HL-60/S4 treated with phorbol 12-myristate 13-acetate at 8.2 ng/mL for 4 days and 3 days (cell line): Measurements from ENCODE around the gene URB2.
"Not testable (repeated sequence)": the region's sequence is repeated elsewhere in the genome, so short reads cannot be mapped to it uniquely, and the experiment has no call there.

Experiments used
- in situ Hi-C: fragments of 300-500 bp; cut with MboI; formaldehyde crosslinking; loops from 2 replicates; pipeline ENCODE4 v1.15.0; 2022; ENCODE audit warnings: low sequenced_read_pairs

URB2 gene

GRCh38 chr1:229613938-229614337 lies 12.1 kb upstream of the URB2 start:
- in situ Hi-C loops = no loop called here

GRCh38 chr1:229614701-229615100 lies 11.3 kb upstream of the URB2 start:
- in situ Hi-C loops = no loop called here

- in situ Hi-C loops = no loop called here
Measured at GRCh38 chr1:229617351-229618100, 8.5 kb upstream of the URB2 start.

DNA sequence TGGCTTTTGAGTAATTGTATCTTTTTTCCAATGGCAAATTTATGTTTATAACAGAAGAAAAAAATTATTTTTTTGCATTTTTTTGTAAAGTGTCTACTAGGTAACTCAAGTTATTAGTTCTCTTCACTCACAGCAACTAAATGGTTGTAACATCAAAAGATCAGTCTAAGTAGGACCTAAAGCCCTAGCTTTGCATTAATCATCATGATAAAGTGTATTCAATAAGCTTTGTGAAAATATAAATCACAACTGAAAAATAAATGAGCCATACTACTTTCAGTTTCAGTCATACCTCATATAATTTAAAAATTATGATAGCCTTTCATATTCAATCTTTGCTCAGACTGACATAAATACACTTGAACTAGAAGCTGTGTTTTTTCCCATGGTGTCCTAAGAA lies 7.0 kb upstream of the URB2 start:
- in situ Hi-C loops = no loop called here

DNA sequence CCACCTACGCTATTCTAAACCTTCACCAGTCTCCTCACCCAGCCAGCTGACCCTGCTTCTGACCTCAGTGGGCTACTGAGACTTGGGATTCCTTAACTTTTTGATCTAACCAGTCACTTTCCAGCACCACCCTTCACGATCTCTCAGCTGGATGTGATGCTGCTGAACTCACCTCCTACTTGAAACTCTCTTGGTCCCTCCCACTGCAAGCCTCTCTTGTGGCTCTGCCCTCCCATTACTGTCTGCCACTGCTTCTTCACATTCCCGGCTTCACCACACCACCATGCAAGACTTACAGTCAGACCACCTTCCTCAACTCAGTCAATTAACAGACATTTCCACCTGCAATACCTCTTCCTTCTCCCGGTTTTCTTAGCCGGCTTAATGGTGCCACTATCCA lies 6.4 kb upstream of the URB2 start:
- in situ Hi-C loops = no loop called here

DNA sequence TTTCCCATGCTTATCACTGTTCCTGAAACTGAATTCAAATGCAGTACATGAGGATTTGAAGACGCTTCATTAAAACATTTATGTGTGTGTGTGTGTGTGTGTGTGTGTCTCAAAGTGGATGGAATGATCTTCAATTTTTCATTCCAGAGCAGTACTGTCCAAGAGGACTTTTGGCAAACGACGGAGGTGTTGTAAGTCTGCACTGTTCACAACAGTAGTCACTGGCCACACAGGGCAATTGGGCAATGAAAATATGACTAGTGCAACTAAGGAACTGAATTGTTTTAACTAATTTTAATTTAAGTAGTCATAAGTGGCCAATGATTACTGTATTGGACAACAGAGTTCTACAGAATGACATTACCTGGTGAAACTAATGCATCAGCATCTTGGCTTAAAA lies 5.2 kb upstream of the URB2 start:
- in situ Hi-C loops = no loop called here

DNA sequence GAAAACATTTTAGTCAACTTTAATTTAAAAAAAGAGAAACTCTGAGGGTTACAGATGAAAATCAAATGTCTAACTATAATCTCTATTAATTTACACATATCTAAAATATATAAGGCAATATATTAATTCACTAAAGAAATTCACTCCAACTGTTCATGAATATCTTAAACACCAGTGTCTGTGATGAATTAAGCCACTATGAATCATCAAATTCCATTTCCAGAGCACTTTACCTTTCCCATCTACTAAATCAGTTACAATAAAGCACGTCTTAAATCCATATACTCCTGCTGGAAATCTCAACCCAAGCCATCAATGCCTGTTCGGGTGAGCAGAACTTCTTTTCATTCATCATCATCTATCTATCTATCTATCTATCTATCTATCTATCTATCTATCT lies 4.4 kb upstream of the URB2 start:
- in situ Hi-C loops = no loop called here

DNA sequence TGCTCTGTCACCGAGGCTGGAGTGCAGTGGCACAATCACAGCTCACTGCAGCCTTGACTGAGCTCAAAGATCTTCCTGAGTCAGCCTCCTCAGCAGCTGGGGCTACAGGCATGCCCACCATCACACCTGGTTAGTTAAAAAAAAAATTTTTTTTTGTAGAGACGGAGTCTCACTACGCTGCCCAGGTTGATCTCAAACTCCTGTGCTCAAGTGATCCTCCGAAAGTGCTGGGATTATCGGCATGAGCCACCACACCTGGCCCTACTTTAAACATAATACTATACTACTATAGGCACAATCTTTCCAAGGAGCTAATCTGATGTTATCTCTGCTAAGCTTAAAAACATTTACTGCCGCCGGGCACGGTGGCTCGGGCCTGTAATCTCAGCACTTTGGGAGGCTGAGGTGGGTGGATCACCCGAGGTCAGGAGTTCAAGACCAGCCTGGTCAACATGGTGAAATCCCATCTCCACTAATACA lies 3.4 kb upstream of the URB2 start:
- in situ Hi-C loops = not testable (repeated sequence)

DNA sequence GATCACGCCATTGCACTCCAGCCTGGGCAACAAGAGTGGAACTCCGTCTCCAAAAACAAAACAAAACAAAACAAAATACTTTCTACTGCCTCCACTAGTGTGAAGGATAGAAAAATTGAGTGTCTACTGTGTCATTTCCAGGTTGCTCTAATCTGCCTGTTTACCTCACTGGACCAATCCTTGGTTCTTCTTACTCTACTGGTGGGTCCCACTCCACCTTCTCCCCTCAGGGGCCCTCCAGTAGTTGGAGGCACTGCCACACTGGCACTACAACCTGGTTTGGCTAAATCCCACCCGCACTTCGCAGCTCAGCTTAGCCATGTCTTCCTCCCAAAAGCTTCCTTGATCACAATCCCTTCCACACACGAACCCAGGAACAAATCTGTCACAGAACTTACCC lies 2.8 kb upstream of the URB2 start:
- in situ Hi-C loops = no loop called here

GRCh38 chr1:229623838-229624237 lies 2.2 kb upstream of the URB2 start:
- in situ Hi-C loops = no loop called here

DNA sequence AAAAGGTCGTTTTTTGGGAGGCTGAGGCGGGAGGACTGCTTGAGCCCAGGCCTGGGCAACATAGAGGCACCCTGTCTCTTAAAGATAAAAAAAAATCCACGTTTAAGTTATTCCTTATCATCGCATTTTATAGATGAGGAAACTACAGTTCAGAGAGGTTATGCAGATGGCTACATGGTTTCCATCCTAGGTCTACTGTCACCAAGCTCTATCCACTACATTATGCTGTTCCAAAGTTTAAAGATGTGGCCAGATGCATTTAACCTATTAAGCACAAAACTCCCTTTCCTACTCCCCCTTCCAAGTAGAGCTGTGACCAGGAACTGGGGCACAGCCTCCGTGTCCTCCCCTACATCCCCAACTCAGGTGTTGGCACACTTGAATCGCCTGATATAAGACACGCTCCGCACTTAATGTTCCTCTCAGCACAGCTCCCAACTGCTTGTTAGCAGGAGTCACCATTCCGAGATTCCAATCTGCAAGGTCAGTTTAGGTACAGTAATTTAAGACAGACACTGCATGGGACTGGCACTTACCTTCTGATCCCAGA lies 1.5 kb upstream of the URB2 start:
- in situ Hi-C loops = no loop called here

GRCh38 chr1:229625071-229625914 lies 754 bp upstream of the URB2 start:
- in situ Hi-C loops = no loop called here

DNA sequence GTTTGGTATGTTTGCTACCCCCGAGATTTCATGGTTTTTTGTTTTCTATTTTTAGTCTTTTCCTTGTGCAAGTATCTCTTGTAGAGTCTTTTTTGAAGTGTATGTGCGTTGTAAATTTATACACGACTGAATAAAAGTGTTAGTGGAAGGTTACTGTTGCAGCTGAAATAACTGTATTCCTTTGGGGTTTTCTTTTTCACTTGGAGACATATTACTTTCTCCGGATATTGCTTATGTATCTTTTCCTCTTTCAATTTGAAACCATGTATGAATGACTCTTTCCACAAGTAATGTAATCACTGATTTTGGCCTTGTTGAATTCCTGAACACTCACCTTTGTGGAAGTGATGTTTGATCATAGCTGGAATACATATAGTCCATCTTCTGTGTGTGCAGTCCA lies 956 bp downstream of the URB2 start:
- in situ Hi-C loops = no loop called here

DNA sequence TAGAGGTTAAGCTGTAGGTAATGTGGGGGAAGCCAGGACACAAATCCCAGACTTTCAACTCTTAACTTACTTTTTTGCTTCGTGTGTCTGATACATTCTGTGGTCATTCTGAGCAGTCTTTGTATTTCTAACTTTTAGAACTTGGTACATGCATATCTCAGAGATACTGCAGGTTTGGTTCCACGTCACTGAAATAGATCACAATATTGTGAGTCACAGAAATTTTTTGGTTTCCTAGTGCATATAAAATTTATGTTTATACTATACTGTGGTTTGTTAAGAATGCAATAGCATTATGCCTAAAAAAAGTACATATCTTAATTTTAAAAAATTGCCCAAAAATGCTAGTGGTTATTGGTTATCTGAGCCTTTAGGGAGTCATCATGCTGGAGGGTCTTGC lies 3.2 kb downstream of the URB2 start:
- in situ Hi-C loops = no loop called here

GRCh38 chr1:229631148-229631547 lies 5.1 kb downstream of the URB2 start:
- in situ Hi-C loops = no loop called here

- in situ Hi-C loops = no loop called here
Measured at GRCh38 chr1:229631966-229632365, 5.9 kb downstream of the URB2 start.

DNA sequence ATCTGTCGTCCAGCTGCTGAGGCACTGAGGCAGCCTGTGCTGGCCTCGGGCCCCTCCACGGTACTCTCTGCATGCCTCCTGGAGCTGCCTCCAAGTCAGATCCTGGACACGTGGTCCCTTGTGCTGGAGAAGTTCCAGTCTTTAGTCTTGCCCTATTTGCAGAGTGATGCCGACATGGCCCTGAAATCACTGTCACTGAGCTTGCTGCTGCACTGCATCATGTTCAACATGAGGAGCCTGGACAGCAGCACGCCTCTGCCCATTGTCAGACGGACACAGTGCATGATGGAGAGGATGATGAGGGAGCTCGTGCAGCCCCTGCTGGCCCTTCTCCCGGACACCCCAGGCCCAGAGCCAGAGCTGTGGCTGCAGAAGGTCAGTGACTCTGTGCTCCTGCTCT lies 10.0 kb downstream of the URB2 start:
- in situ Hi-C loops = no loop called here

DNA sequence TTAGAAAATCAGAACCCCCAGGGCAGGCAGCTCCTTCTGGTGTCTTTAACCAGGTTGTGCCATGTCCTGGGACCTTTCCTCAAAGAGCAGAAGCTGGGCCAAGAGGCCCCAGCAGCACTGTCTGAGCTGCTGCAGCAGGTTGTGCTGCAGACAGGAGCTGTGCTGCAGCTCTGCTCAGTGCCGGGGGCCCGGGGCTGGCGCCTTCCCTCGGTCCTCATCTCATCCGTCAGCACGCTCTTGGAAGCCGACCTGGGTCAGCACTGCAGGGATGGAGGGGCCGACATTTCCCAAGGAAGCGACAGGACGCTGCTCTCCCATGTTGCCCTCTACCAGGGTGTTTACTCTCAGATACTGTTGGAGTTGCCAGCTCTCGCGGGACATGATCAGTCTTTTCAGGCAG lies 11.7 kb downstream of the URB2 start:
- in situ Hi-C loops = no loop called here

GRCh38 chr1:229640455-229640854 lies 14.4 kb downstream of the URB2 start:
- in situ Hi-C loops = no loop called here

DNA sequence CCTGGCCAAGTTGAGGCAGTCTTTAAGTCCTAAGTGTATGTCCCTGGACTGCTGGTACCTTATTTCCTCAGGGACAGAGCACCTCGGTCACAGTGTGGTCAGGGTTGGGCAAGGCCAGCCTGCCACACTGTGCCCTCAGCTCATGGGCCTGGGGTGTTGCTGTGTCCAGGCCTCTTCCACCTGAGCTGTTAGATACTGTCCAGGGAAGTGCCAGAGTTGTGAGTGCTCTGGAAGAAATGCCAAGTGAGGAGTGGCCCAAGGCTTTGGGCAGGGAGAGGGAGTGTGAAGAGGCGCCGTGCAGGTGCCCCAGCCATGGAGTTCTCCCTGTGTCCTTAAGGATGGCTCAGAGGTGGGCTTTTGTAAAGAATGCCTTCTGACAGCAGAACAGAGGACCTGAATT lies 15.3 kb downstream of the URB2 start:
- in situ Hi-C loops = no loop called here

DNA sequence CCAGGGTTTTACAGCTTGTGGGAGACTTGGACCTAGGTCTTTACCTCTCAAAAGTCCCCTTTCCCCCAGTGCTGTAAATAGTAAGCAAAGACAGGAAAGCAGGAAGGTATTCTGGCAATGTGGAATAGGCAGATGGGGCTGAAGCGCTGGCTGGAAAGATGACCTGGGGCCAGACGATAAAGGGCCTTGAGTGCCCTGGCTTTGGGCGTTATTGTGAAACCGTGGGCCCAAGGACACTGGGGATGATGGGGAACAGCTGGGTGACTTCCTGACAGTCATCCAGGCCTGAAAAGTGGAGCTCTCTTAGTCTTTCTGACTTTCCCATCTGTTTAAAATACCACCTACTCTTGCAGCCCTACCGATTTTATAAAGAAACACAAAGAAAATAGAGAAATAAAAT lies 16.3 kb downstream of the URB2 start:
- in situ Hi-C loops = no loop called here

DNA sequence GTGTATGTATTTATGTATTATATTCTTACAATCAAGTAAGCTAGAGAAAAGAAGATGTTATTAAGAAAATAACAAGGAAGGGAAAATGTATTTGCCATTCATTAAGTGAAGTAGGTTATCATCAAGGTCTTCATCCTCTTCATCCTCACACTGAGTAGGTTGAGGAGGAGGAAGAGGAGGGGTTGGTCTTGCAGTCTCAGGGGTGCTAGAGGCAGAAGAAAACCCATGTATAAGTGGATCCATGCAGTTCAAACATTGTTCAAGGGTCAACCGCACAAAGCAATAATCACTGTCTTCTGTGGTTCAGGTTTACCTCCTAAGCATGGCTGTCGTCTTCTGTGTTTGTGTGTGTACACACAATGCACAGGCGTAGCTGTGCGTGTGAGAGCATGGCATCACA lies 16.9 kb downstream of the URB2 start:
- in situ Hi-C loops = no loop called here
